Activated T-helper 2 cell treated with anti-CD3 and anti-CD28 coated beads, Interferon-gamma antibody, Interleukin-2, Interleukin-4, amounts not matched to agents 10 μg/mL and 5 μg/mL and 100 μg/mL, durations not matched to agents 14 hours and 24 hours and 36 hours (primary cell): ENCODE data around the gene ADAM10. TPM values are rescaled to one million over a fixed set of nuclear protein-coding genes. Genes with fewer than 3 reads are reported as not detected.
"Not testable (repeated sequence)": the region's sequence is repeated elsewhere in the genome, so short reads cannot be mapped to it uniquely, and the experiment has no call there.

Experiments used
- DNase-seq: peaks from one replicate; pipeline ENCODE4 v3.0.0; 2021; ENCODE audit warnings: low spot score
- H3K27ac Mint-ChIP-seq: one replicate; pipeline ENCODE4 v1.8.0; 2021; ENCODE audit warnings: mixed read lengths
- H3K27me3 Mint-ChIP-seq: one replicate; pipeline ENCODE4 v1.8.0; 2021; ENCODE audit warnings: low read depth, mixed read lengths
- H3K36me3 Mint-ChIP-seq: one replicate; pipeline ENCODE4 v1.8.0; 2021; ENCODE audit warnings: low read depth, mixed read lengths
- H3K4me1 Mint-ChIP-seq: one replicate; pipeline ENCODE4 v1.8.0; 2021; ENCODE audit warnings: low read depth, mixed read lengths
- H3K4me3 Mint-ChIP-seq: one replicate; pipeline ENCODE4 v1.8.0; 2021; ENCODE audit warnings: low read depth, mild to moderate bottlenecking, moderate library complexity, mixed read lengths
- H3K9me3 Mint-ChIP-seq: one replicate; pipeline ENCODE4 v1.8.0; 2021; ENCODE audit warnings: mixed read lengths
- intact Hi-C: fragments of 100-400 bp; cut with micrococcal nuclease; formaldehyde crosslinking; loops from one replicate; pipeline ENCODE4 v1.15.1; 2023
- total RNA-seq: library from RNA; stranded (reverse); gene quantifications from 2 replicates; pipeline ENCODE4 v1.2.3, GENCODE V29; 2022

Gene ADAM10
- total RNA-seq, 1 donor from 2014 or later: 141 TPM

DNA sequence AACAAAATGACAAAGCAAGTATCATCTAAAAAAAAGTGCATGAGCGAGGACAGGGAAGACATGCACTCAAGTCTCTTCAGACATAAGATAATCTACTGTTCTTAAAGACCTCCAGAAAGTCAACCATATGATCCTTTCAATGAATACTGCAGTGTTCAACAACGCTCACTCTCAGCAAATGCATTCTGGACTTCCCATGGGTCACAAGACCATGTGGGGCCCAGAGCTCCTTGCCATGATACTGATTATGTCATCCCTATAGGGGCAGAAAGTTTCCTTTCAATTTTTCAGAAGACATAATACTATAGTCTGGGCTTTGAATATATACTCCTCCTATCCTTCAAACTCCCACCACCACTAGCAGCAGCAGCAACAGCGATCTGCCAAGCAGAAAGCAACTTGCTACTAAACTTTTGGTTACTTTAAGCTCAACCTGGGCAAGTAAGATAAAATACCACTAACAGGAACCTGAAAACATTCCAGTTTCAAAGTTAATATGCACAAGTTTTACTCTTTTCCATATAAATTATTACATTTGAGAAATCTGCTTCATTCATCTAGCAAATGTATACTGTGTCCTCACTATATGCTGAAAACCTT lies 143.5 kb downstream of the ADAM10 start:
- intact Hi-C loops: no loop called here
- Mint-ChIP-seq H3K4me1 (peaks cover 35% of the 10 kb centered on the region), H3K27ac (no peak overlapping the region), H3K4me3 (no peak overlapping the region), H3K27me3 (no peaks in the 10 kb centered on the region), H3K36me3 (peaks cover 82% of the 10 kb centered on the region), H3K9me3 (no peaks in the 10 kb centered on the region)
- no peak for DNase-seq

DNA sequence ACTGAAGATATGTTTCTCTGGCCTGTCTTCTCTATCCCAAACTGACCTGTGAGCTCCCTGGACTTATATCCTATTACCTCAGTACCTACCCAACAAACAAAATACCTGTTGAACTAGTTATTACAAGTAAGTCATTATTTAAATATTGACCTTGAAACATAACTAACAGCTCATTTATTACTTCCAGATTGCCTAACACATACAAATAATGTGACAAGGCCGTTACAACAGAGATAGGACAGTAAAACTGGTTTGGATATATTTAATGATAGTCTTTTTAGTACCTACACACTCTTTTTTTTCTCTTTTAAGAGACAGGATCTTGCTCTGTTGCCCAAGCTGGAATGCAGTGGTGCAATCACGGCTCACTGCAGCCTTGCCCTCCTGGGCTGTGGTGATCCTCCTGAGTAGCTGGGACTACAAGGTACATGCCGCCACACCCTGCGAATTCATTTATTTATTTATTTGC lies 145.0 kb downstream of the ADAM10 start:
- Mint-ChIP-seq H3K4me1 (peaks cover 31% of the 10 kb centered on the region), H3K9me3 (no peaks in the 10 kb centered on the region), H3K27ac (no peak overlapping the region)

DNA sequence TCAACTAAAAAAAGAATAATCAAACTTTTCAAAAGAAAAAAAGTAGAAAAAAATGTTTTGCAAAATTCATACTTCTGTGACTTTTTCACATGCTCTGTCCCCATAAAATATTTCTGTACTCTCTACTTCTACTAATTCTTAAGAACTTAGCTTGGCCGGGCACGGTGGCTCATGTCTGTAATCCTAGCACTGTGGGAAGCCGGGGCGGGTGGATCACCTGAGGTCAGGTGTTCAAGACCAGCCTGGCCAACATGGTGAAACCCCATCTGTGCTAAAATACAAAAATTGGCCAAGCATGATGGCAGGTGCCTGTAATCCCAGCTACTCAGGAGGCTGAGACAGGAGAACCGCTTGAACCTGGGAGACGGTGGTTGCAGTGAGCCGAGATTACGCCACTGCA lies 145.6 kb downstream of the ADAM10 start:
- intact Hi-C loops, H3K27ac Mint-ChIP-seq, DNase-seq, H3K4me3 Mint-ChIP-seq, H3K9me3 Mint-ChIP-seq, H3K27me3 Mint-ChIP-seq: not testable (repeated sequence)
- H3K36me3 Mint-ChIP-seq: peaks cover 74% of the 10 kb centered on the region
- peaks cover 26% of the 10 kb centered on the region for H3K4me1 Mint-ChIP-seq

More for the DNA sequence above, 145.0 kb downstream of the ADAM10 start:
- Mint-ChIP-seq H3K36me3 (peaks cover 74% of the 10 kb centered on the region), H3K27me3 (no peaks in the 10 kb centered on the region), H3K4me3 (no peak overlapping the region)
- intact Hi-C loops: no loop called here
- no peak for DNase-seq

DNA sequence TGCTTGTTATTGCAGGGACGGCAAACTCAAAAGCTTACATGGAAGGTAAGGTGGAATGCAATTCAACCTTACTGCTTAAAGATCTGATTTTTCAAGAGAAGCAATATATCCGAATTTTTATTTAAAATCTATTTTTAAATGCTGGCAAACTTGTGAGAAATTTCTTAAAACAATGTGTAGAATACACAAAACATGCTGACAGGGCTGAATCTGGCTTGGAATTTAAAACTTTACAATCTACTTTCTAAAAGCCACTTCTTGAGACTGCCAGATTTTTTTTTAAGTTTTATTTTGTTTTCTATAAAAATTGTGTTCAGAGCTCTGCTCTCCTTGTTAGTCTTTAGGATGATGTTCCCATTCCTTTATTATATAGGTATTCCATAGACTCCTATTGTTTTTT lies 146.7 kb downstream of the ADAM10 start:
- intact Hi-C loops: no loop called here
- Mint-ChIP-seq H3K4me1 (peaks cover 25% of the 10 kb centered on the region), H3K27me3 (no peaks in the 10 kb centered on the region), H3K27ac (no peak overlapping the region), H3K36me3 (peaks cover 72% of the 10 kb centered on the region), H3K9me3 (peaks cover 6% of the 10 kb centered on the region), H3K4me3 (no peak overlapping the region)
- no peak for DNase-seq

DNA sequence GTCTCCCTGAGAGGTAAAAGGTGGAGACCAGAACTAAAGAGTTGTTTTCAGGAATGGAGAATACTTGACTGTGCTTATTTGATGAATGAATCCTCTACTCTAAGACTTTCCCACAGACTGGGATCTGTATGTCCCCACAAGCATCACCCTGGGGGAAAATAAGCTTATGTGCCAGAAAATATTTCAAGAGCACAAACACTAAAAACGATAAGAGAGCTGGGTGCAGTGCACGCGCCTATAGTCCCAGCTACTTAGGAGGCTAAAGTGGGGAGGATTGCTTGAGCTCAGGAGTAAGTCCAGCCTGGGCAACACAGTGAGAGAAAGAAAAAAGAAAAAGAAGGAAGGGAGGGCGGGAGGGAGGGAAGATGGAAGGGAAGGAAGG lies 150.7 kb downstream of the ADAM10 start:
- intact Hi-C loops: loop anchor here (10.0 kb wide), 1 partner anchor 106 kb away; no protein-coding TSS in a partner anchor
- no peaks in the 10 kb centered on the region for H3K27me3 Mint-ChIP-seq
- H3K36me3 Mint-ChIP-seq: peaks cover 66% of the 10 kb centered on the region
- no peak overlapping the region for H3K4me3 Mint-ChIP-seq
- H3K4me1 Mint-ChIP-seq: peaks cover 36% of the 10 kb centered on the region
- H3K27ac Mint-ChIP-seq: no peak overlapping the region
- DNase-seq: no peak
- peaks cover 6% of the 10 kb centered on the region for H3K9me3 Mint-ChIP-seq

DNA sequence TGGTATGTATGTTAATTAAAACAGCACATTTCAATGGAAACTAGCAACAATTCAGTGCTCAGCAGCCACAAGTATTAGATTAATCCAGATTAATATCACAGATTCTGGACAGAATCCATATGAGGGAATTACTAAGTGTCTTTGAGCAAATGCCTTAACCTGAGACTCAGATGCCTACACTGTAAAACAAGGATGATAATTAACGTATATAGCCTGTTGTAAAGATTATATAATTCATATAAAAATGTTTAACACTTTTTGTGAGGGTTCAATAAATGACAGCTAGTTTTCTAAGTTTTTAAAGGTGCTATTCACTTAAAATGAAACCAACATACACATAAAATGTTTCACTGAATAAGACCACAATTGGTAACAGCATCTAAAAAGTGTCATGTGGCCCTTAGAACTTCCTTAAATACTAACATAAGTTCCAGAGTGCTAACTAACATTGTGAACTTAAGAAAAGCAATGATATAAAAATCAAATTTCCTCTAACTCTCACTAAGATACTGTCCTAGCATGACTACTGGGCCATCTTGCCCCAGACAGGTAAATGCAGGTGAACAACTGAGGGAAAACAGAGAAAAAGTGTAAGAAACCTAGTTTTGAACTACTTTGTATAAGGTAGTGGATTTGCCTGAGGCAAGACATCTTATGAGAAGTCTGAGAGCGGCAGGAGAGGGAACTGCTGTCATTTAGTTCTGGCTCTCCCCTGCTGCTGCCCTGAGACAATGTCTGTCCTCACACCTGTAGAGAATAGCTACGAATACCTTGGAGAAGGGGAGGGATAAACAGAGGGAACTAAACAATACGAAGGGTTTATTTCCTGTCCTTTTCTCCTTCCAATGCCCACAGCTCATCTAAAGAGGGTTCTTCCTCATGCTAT lies 151.3 kb downstream of the ADAM10 start:
- Mint-ChIP-seq H3K27ac (no peak overlapping the region), H3K9me3 (peaks cover 6% of the 10 kb centered on the region), H3K27me3 (no peaks in the 10 kb centered on the region), H3K4me1 (peaks cover 38% of the 10 kb centered on the region), H3K4me3 (no peak overlapping the region), H3K36me3 (peaks cover 67% of the 10 kb centered on the region)
- intact Hi-C loops: loop anchor here (10.0 kb wide), 1 partner anchor 107 kb away; no protein-coding TSS in a partner anchor
- no peak for DNase-seq

DNA sequence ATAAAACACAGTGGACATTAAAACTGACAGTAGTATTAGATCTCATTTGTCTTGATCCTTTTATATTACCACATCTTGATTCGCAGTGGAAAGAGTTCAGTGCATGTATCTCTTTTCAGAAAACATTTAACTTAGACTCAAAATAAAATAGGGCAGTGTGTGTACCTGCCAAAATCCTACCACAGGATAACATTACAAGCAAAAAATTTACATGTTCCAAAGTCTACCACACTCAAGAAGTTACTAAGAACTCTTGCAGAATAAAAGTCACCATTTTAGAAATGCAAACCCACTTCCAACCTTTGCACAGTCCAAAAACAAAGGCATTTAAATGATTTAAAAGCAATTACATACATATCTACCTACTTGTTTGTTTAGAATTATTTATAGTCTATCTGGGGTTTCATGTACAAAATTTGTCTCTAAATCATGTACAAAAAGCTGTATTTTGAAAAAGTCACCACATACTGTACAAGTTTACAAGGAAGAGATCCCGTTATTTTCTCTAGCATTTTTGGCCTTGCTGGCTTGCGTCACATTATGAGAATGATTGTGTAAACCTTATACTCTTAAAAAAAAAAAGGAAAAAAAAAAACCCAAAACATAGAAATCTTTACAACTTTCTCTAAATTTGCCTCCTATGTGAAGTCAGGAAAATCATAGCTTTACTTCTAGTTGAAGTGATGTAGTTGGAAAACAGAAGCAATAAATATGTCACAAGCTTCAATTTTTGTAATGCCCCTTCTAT lies 153.8 kb downstream of the ADAM10 start:
- intact Hi-C loops: loop anchor here (10.0 kb wide), 1 partner anchor 109 kb away; no protein-coding TSS in a partner anchor
- no peaks in the 10 kb centered on the region for H3K27me3 Mint-ChIP-seq
- H3K36me3 Mint-ChIP-seq: peaks cover 71% of the 10 kb centered on the region
- DNase-seq: no peak
- peaks cover 41% of the 10 kb centered on the region for H3K4me1 Mint-ChIP-seq
- peaks cover 6% of the 10 kb centered on the region for H3K9me3 Mint-ChIP-seq
- no peak overlapping the region for H3K27ac Mint-ChIP-seq
- no peak overlapping the region for H3K4me3 Mint-ChIP-seq

DNA sequence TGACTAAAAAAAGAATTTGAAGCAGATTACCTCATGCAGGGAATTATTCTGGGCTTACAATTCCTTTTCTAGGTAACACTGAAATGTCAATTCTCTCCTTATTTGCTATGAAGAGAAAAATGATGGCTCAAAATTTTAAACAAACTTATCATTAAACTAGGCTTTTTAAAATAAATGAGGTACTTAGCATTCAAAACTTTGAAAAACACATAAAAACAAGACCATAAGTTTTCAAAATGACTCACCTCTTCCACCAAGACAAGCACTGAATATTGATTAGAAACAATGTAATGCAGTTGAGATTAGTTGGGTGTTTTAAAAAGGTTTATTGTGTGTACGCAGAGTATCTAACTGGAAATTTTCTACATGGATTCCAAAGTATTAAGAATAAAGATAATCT lies 154.6 kb downstream of the ADAM10 start:
- Mint-ChIP-seq H3K9me3 (peaks cover 6% of the 10 kb centered on the region), H3K4me1 (peaks cover 41% of the 10 kb centered on the region), H3K27me3 (no peaks in the 10 kb centered on the region), H3K27ac (peak overlapping the region; percentile 38), H3K36me3 (peaks cover 67% of the 10 kb centered on the region), H3K4me3 (no peak overlapping the region)
- intact Hi-C loops: loop anchor here (5.0 to 10.0 kb wide), 2 partner anchors 110 to 152 kb away; partner anchors contain the start of gene ADAM10
- no peak for DNase-seq

DNA sequence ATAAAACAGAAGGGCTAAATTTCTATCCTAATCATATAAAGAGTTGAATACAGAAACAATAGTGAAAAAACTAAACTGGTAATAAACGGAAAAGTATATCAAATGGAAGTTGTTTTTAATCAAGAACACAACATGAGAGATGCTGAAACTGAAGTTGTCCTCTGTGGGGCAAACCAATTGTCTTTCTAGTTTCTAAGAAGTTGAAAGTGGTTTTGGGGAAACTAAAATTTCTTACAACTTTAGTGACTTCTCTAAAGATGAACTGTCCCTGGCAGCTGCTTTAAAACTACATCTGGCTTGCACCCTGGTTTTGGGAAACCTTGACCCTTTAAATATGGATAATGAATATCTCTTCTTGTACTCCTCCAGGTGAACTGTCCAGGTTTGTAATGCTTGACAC lies 155.6 kb downstream of the ADAM10 start:
- intact Hi-C loops: loop anchor here (5.0 to 10.0 kb wide), 2 partner anchors 111 to 153 kb away; partner anchors contain the start of gene ADAM10
- Mint-ChIP-seq H3K4me3 (no peak overlapping the region), H3K27me3 (no peaks in the 10 kb centered on the region), H3K27ac (peak overlapping the region; percentile 58), H3K4me1 (peaks cover 40% of the 10 kb centered on the region), H3K9me3 (peaks cover 5% of the 10 kb centered on the region), H3K36me3 (peaks cover 60% of the 10 kb centered on the region)
- DNase-seq: no peak

DNA sequence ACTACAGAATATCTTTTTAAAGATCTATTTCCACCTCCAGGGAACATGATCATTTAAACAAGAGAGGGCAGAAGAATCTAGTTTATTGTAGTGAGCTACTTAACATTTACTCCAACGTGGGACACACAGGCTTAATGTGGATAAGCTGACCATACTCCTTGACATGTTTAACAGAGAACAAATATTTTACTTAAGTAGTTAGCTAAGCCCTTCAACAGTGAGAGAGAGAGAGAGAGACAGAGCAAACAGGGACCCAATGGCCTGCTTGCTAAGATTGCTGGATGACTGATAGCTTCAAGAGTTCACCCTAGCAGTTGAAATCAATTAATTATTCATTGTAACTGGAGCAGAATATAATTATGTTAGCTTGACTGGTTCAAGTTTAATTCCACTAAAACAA lies 158.6 kb downstream of the ADAM10 start:
- intact Hi-C loops: loop anchor here (5.0 to 10.0 kb wide), 2 partner anchors 114 to 156 kb away; partner anchors contain the start of gene ADAM10
- no peak for DNase-seq
- Mint-ChIP-seq H3K4me1 (peaks cover 28% of the 10 kb centered on the region), H3K36me3 (peaks cover 39% of the 10 kb centered on the region), H3K4me3 (no peak overlapping the region), H3K27me3 (no peaks in the 10 kb centered on the region), H3K9me3 (no peaks in the 10 kb centered on the region), H3K27ac (no peak overlapping the region)

DNA sequence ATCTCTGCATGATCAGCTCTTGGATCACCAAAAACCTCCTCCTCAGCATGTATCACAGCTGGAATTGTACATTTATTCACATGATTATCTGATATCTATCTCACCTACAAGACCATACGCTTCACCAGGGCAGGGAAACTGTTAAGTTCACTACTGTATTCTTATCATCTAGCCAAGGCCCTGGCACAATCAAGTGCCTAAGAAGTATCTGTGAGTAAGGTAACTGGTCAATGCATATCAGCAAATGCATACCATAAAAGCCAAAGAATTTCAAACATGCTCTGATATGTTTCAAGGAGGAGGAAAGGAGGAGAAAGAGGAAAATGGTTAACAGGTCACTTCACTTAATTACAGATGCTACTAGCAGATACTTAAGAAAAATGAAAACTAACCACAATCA lies 159.3 kb downstream of the ADAM10 start:
- no peak overlapping the region for H3K27ac Mint-ChIP-seq

DNA sequence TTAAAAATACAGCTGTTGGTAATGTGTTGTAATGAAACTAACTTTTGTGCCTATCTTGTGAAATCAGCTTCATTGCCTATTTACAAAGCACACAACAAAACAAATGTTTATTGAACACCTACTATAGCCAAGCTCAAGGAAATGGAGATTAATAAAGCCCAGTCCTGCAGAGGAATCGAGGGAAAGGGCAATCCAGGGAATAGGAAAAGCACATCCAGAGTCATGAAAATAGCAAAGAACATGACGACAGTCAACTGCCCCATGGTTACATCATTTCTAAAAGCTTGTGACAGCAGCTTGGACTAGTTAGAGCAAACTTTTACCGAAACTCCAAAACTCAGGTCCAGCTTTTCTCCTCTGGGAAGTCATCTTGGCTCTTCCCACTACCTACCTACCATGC lies 160.5 kb downstream of the ADAM10 start:
- peaks cover 28% of the 10 kb centered on the region for H3K4me1 Mint-ChIP-seq
- H3K36me3 Mint-ChIP-seq: peaks cover 34% of the 10 kb centered on the region
- DNase-seq: no peak
- no peaks in the 10 kb centered on the region for H3K27me3 Mint-ChIP-seq
- no peak overlapping the region for H3K27ac Mint-ChIP-seq
- intact Hi-C loops: no loop called here
- H3K9me3 Mint-ChIP-seq: peaks cover 7% of the 10 kb centered on the region
- H3K4me3 Mint-ChIP-seq: no peak overlapping the region

More for the DNA sequence above, 159.3 kb downstream of the ADAM10 start:
- DNase-seq: no peak
- H3K4me1 Mint-ChIP-seq: peaks cover 28% of the 10 kb centered on the region
- H3K36me3 Mint-ChIP-seq: peaks cover 34% of the 10 kb centered on the region
- intact Hi-C loops: loop anchor here (5.0 to 10.0 kb wide), 2 partner anchors 115 to 157 kb away; partner anchors contain the start of gene ADAM10
- no peaks in the 10 kb centered on the region for H3K9me3 Mint-ChIP-seq
- no peaks in the 10 kb centered on the region for H3K27me3 Mint-ChIP-seq
- H3K4me3 Mint-ChIP-seq: no peak overlapping the region
